IgD-negative memory B cell (primary cell): ENCODE results near the gene FARP1. TPM values are rescaled to one million over a fixed set of nuclear protein-coding genes. Genes with fewer than 3 reads are reported as not detected.

Source experiments
- H3K27ac Mint-ChIP-seq, 3 donors: one replicate each; pipeline ENCODE4 v1.8.0; 2020 to 2022; ENCODE audit warnings: mild to moderate bottlenecking in 3 of 3, mixed read lengths in 3 of 3, moderate library complexity in 1 of 3
- H3K27me3 Mint-ChIP-seq: one replicate; pipeline ENCODE4 v1.8.0; 2021; ENCODE audit warnings: mixed read lengths
- H3K36me3 Mint-ChIP-seq: one replicate; pipeline ENCODE4 v1.8.0; 2020; ENCODE audit warnings: mild to moderate bottlenecking, mixed read lengths
- H3K4me1 Mint-ChIP-seq, 3 donors: one replicate each; pipeline ENCODE4 v1.8.0; 2020 to 2022; ENCODE audit warnings: mixed read lengths in 3 of 3, mild to moderate bottlenecking in 1 of 3
- H3K4me3 Mint-ChIP-seq, 4 donors: one replicate each; pipeline ENCODE4 v1.8.0; 2020 to 2022; ENCODE audit warnings: mild to moderate bottlenecking in 4 of 4, mixed read lengths in 4 of 4, moderate library complexity in 3 of 4
- H3K9me3 Mint-ChIP-seq, 3 donors: one replicate each; pipeline ENCODE4 v1.8.0; 2020 to 2021; ENCODE audit warnings: mixed read lengths in 3 of 3, mild to moderate bottlenecking in 1 of 3
- polyA plus RNA-seq: library from polyadenylated mRNA; unstranded; fragments of 300-500 nt; fragmentation: Illumina TruSeq; gene quantifications from one replicate; pipeline ENCODE4 v1.2.3, GENCODE V29; 2021

FARP1 gene
- polyA plus RNA-seq, 1 donor from 2014 or later = 0.46 TPM

DNA sequence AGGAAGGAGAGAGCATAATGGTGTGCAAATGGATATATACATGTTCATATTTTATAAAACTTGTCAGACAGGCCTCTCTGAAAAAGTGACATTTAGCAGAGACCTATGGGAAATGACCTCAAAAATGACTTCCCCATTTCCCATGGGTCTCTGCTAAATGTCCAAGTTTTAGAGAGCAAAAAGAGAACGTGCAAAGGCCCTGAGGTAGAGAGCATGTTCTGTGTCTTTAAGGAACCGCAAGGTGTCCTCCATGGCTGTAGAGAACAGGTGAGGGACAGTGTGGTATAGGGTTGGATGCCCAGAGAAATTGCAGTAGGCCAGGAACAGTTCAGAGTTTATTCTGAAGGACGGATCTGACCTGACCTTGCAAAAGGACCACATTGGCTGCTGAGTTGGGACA lies 147.4 kb downstream of the FARP1 start:
- Mint-ChIP-seq H3K36me3 (no peaks in the 10 kb centered on the region), H3K4me3 (no peak overlapping the region), H3K27ac (no peak overlapping the region)

GRCh38 chr13:98291658-98292057 lies 148.8 kb downstream of the FARP1 start:
- H3K36me3 Mint-ChIP-seq = no peaks in the 10 kb centered on the region
- H3K4me1 Mint-ChIP-seq = no peaks in the 10 kb centered on the region
- peaks cover 0 to 3% (median 0%) of the 10 kb centered on the region in 3 donors for H3K9me3 Mint-ChIP-seq
- H3K27ac Mint-ChIP-seq = no peak overlapping the region
- H3K4me3 Mint-ChIP-seq = no peak overlapping the region
- peaks cover 14% of the 10 kb centered on the region for H3K27me3 Mint-ChIP-seq

More for the DNA sequence above, 147.4 kb downstream of the FARP1 start:
- no peaks in the 10 kb centered on the region for H3K4me1 Mint-ChIP-seq
- peaks cover 11% of the 10 kb centered on the region for H3K27me3 Mint-ChIP-seq
- peaks cover 0 to 3% (median 0%) of the 10 kb centered on the region in 3 donors for H3K9me3 Mint-ChIP-seq

GRCh38 chr13:98293103-98293502 lies 150.2 kb downstream of the FARP1 start:
- no peak overlapping the region for H3K4me3 Mint-ChIP-seq
- peaks cover 0 to 3% (median 0%) of the 10 kb centered on the region in 3 donors for H3K9me3 Mint-ChIP-seq
- peaks cover 14% of the 10 kb centered on the region for H3K27me3 Mint-ChIP-seq
- H3K27ac Mint-ChIP-seq = no peak overlapping the region
- no peaks in the 10 kb centered on the region for H3K36me3 Mint-ChIP-seq
- H3K4me1 Mint-ChIP-seq = no peaks in the 10 kb centered on the region

- H3K27me3 Mint-ChIP-seq = peaks cover 14% of the 10 kb centered on the region
- H3K4me3 Mint-ChIP-seq = no peak overlapping the region
- no peak overlapping the region for H3K27ac Mint-ChIP-seq
- no peaks in the 10 kb centered on the region for H3K36me3 Mint-ChIP-seq
- no peaks in the 10 kb centered on the region for H3K4me1 Mint-ChIP-seq
- H3K9me3 Mint-ChIP-seq = peaks cover 0 to 3% (median 0%) of the 10 kb centered on the region in 3 donors
Measured at GRCh38 chr13:98293570-98294142, 150.8 kb downstream of the FARP1 start.

DNA sequence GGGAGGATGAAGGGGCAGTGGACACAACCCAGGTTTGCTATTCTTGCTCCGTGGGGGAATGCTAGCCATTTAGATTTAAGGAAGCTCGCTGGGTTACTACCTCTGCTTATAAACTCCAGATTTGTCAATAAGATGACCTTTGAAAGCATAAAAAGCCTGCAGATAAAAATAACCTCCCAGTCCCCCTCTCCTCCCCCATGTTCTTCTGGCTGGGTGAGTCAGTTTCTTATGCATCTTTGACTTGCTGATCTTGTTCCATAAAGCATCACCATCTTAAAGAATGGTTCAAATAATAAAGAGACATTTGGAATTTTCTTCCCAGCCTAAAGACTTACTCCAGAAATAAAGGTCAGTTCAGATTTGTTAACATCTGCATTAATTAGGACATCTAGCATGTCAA lies 152.5 kb downstream of the FARP1 start:
- Mint-ChIP-seq H3K36me3 (no peaks in the 10 kb centered on the region), H3K9me3 (peaks cover 0 to 3% (median 0%) of the 10 kb centered on the region in 3 donors), H3K4me1 (no peaks in the 10 kb centered on the region), H3K4me3 (no peak overlapping the region), H3K27ac (no peak overlapping the region), H3K27me3 (peaks cover 8% of the 10 kb centered on the region)

GRCh38 chr13:98297051-98297450 lies 154.2 kb downstream of the FARP1 start:
- peaks cover 10% of the 10 kb centered on the region for H3K27me3 Mint-ChIP-seq
- no peaks in the 10 kb centered on the region for H3K36me3 Mint-ChIP-seq
- no peaks in the 10 kb centered on the region for H3K9me3 Mint-ChIP-seq
- no peaks in the 10 kb centered on the region for H3K4me1 Mint-ChIP-seq
- no peak overlapping the region for H3K27ac Mint-ChIP-seq
- H3K4me3 Mint-ChIP-seq = no peak overlapping the region

DNA sequence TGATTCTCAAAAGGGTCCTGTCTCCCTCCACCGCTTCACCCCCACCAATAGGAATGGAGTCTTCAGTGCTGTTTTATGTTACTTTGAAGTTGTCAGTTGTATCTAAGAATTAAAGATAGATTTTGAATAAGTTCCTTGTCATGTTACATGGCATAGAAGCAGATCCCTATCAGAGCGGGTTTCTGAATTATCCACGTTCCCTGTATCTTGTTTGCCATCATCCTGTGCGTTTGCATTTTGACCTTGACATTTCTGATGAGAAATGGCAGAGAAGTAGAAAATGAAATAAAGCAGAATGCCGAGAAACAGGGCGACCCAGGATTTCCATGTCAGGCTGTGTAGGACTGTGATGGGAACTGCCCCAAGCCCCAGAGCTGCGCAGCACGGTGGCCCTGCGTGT lies 154.9 kb downstream of the FARP1 start:
- no peak overlapping the region for H3K4me3 Mint-ChIP-seq
- H3K27me3 Mint-ChIP-seq = peaks cover 10% of the 10 kb centered on the region
- H3K36me3 Mint-ChIP-seq = no peaks in the 10 kb centered on the region
- H3K27ac Mint-ChIP-seq = no peak overlapping the region
- H3K9me3 Mint-ChIP-seq = no peaks in the 10 kb centered on the region
- H3K4me1 Mint-ChIP-seq = no peaks in the 10 kb centered on the region

DNA sequence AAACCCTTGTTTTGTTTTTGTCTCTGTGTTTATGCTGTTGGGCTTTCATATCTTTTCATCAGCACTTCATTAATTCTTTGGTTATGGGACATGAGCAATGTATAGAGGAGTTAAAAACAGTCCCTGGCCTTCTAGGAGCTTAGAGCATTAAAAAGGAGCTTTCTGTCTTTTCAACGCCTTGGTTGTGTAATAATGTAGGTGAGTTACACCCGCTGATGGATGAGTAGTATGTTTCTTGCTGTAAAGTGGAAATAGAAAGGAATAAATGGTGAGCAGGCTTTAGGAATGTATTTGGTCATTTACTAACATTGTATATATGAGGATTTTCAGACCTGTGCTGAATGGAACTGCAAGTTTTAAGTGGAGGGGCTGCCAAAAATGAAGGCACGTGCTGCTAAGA lies 155.7 kb downstream of the FARP1 start:
- H3K27me3 Mint-ChIP-seq = peaks cover 5% of the 10 kb centered on the region
- H3K27ac Mint-ChIP-seq = no peak overlapping the region
- H3K36me3 Mint-ChIP-seq = no peaks in the 10 kb centered on the region

GRCh38 chr13:98299235-98299965 lies 156.5 kb downstream of the FARP1 start:
- H3K27me3 Mint-ChIP-seq = peaks cover 5% of the 10 kb centered on the region
- no peaks in the 10 kb centered on the region for H3K36me3 Mint-ChIP-seq
- H3K4me1 Mint-ChIP-seq = no peaks in the 10 kb centered on the region
- no peak overlapping the region for H3K27ac Mint-ChIP-seq
- no peak overlapping the region for H3K4me3 Mint-ChIP-seq
- no peaks in the 10 kb centered on the region for H3K9me3 Mint-ChIP-seq

More for the DNA sequence above, 155.7 kb downstream of the FARP1 start:
- no peaks in the 10 kb centered on the region for H3K4me1 Mint-ChIP-seq
- H3K9me3 Mint-ChIP-seq = no peaks in the 10 kb centered on the region
- no peak overlapping the region for H3K4me3 Mint-ChIP-seq

DNA sequence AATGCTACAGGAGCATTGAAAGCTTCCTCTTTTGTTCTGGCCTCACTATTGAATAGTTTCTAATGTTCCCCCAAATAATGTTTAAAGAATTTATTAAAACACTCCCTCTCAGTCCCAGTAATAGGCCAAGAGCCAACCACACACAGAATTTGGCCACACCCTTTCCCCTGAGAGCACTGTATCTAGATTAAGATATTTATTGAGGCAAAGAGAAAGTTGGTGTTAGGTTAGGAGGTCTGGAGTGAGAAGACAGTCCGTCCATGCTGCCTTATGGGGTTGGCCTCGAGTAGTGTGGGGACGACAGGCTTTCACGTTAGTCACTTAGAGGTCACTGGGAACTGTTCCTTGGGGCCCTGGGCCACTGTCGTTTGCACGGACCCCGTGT lies 157.1 kb downstream of the FARP1 start:
- H3K4me1 Mint-ChIP-seq = no peaks in the 10 kb centered on the region
- H3K27ac Mint-ChIP-seq = no peak overlapping the region
- H3K27me3 Mint-ChIP-seq = peaks cover 5% of the 10 kb centered on the region
- H3K9me3 Mint-ChIP-seq = no peaks in the 10 kb centered on the region
- H3K4me3 Mint-ChIP-seq = no peak overlapping the region
- H3K36me3 Mint-ChIP-seq = no peaks in the 10 kb centered on the region

GRCh38 chr13:98300956-98301641 lies 158.2 kb downstream of the FARP1 start:
- Mint-ChIP-seq H3K27me3 (peaks cover 2% of the 10 kb centered on the region), H3K4me1 (no peaks in the 10 kb centered on the region), H3K4me3 (no peak overlapping the region), H3K9me3 (no peaks in the 10 kb centered on the region), H3K27ac (no peak overlapping the region), H3K36me3 (no peaks in the 10 kb centered on the region)

GRCh38 chr13:98301721-98302120 lies 158.8 kb downstream of the FARP1 start:
- Mint-ChIP-seq H3K36me3 (no peaks in the 10 kb centered on the region), H3K4me1 (no peaks in the 10 kb centered on the region), H3K9me3 (no peaks in the 10 kb centered on the region), H3K27ac (no peak overlapping the region), H3K27me3 (peaks cover 2% of the 10 kb centered on the region), H3K4me3 (no peak overlapping the region)

GRCh38 chr13:98303858-98304257 lies 161.0 kb downstream of the FARP1 start:
- Mint-ChIP-seq H3K36me3 (no peaks in the 10 kb centered on the region), H3K4me3 (no peak overlapping the region), H3K9me3 (peaks cover 0 to 2% (median 0%) of the 10 kb centered on the region in 3 donors), H3K27ac (no peak overlapping the region), H3K27me3 (peaks cover 2% of the 10 kb centered on the region), H3K4me1 (no peaks in the 10 kb centered on the region)

- no peak overlapping the region for H3K27ac Mint-ChIP-seq
- peaks cover 2% of the 10 kb centered on the region for H3K27me3 Mint-ChIP-seq
- H3K4me1 Mint-ChIP-seq = no peaks in the 10 kb centered on the region
- H3K36me3 Mint-ChIP-seq = no peaks in the 10 kb centered on the region
- no peak overlapping the region for H3K4me3 Mint-ChIP-seq
- H3K9me3 Mint-ChIP-seq = peaks cover 0 to 2% (median 0%) of the 10 kb centered on the region in 3 donors
Measured at GRCh38 chr13:98305670-98306069, 162.8 kb downstream of the FARP1 start.

DNA sequence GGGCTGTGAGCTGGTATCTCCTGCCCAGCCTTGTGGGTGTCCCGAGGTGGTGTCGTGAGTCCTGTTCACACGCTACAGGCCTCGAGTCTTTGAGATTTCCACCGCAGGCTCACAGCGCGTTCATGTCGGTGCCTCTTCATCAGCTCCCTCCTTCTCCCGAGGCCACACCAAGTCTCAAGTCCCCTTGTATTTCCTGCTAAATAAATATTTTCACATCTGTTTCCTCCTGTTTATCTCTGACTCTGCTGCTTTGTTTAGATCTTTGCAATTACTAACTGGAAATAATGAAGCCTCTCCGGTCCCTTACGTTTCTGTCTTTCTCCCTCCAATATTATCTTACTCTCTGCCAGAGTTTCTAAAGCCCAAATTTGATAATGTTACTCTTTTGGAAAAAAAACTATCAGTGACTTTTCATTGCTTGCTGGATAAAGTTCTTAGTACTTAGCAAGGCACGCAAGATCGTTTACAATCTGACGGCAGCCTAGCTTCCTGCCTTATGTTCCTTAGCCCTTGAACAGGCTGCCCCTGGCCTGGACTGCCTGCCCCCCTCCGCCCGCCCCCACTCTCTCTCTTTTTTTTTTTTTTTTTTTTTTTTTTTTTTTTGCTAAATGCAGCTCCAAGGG lies 164.7 kb downstream of the FARP1 start:
- H3K36me3 Mint-ChIP-seq = no peaks in the 10 kb centered on the region
- no peaks in the 10 kb centered on the region for H3K27me3 Mint-ChIP-seq
- H3K27ac Mint-ChIP-seq = no peak overlapping the region

More for the DNA sequence above, 164.7 kb downstream of the FARP1 start:
- Mint-ChIP-seq H3K4me3 (no peak overlapping the region), H3K9me3 (peaks cover 0 to 2% (median 0%) of the 10 kb centered on the region in 3 donors), H3K4me1 (no peaks in the 10 kb centered on the region)
